Measurements from ENCODE around the gene CCDC122. TPM values are rescaled to one million over a fixed set of nuclear protein-coding genes. Genes with fewer than 3 reads are reported as not detected.

Gene CCDC122
- total and polyA plus RNA-seq, 2 donors (not counting 3 experiments of a cell fraction or from before 2014, with no cell fraction given) = 0.57 to 7.5 TPM

DNA sequence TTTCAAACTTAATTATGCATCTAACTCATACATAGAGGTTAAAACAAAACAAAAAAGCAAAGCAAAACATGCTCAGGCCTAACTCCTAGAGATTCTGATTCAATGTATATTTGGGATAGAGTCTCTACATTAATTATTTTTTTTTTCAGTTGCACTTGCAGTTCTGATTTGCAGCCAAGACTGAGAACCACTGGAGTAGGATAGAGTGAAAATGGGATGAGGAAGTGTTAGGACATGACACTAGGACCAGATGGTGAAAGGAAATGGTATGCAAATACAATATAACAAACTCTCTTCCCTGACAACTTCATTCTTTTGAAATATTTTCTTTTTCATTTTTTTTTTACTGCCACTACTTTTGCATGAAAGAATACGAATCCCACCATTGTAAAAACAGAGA is 1.8 kb downstream of the CCDC122 start:
- Histone ChIP-seq H3K36me3 (ENCODE audit: control insufficient read depth in 2 of 2, extremely low read depth in 1 of 2, insufficient read depth in 2 of 2, low read length in 2 of 2) (no peaks in the 10 kb centered on the region), H3K9me3 (replicated peaks; ENCODE audit: control insufficient read depth, insufficient read depth, low read length) (no peaks in the 10 kb centered on the region), H3K9ac (replicated peaks; ENCODE audit: extremely low read depth, insufficient read depth, low read length) (no peak overlapping the region), H3K4me1 (ENCODE audit: control insufficient read depth, extremely low read depth, insufficient read depth, low read length) (peaks cover 11% of the 10 kb centered on the region), H4K20me1 (replicated peaks; ENCODE audit: control insufficient read depth, extremely low read depth, insufficient read depth, low read length) (peaks cover 2% of the 10 kb centered on the region), H3K4me2 (ENCODE audit: insufficient read depth, low read length) (no peak overlapping the region), H3K27ac (ENCODE audit: insufficient read depth, low read depth, low read length) (no peak overlapping the region), H3K27me3 (ENCODE audit: control insufficient read depth in 2 of 2, insufficient read depth in 2 of 2, low read length in 2 of 2) (no peaks in the 10 kb centered on the region), H3K79me2 (ENCODE audit: control insufficient read depth, insufficient read depth, low read length) (no peaks in the 10 kb centered on the region), H3K4me3 (replicated peaks in 1 of 3; ENCODE audit: insufficient read depth in 1 of 3, low read depth in 1 of 3, low read length in 3 of 3) (no peak overlapping the region), H3K9me1 (replicated peaks; ENCODE audit: control insufficient read depth, extremely low read depth, insufficient read depth, low read length) (no peaks in the 10 kb centered on the region), H2AFZ (ENCODE audit: low read depth, low read length) (no peak overlapping the region)
- dilution Hi-C loops (cut with MboI; ENCODE audit: extremely low pct_ligation_motif_present, low sequenced_read_pairs) (no loop called here), intact Hi-C loops (cut with micrococcal nuclease) (loop anchor here (10.0 kb wide), 1 partner anchor 513 kb away; no protein-coding TSS in a partner anchor)
- no TSS peak for BruUV-seq (replicated peaks)
- DNase-seq (ENCODE audit: low read depth, low spot score) (no peak), FAIRE-seq (no peak)
- ChIA-PET POLR2A (no interaction called here), CTCF (interaction anchor here (1.5 to 2.0 kb wide), 4 partner anchors 28 to 1283 kb away, joined by 3 to 11 read pairs (median 5); no protein-coding TSS in a partner anchor)
- TF ChIP-seq CTCF (IDR thresholded peaks at IDR 0.05; ENCODE audit: extremely low read depth in 1 of 2, insufficient read depth in 1 of 2, low read depth in 1 of 2, low read length in 2 of 2) (no peak), GATA2 (IDR thresholded peaks at IDR 0.05; ENCODE audit: insufficient read depth, insufficient read length, low read depth, low read length) (no peak)
- TF ChIP-seq, protein P1, sequence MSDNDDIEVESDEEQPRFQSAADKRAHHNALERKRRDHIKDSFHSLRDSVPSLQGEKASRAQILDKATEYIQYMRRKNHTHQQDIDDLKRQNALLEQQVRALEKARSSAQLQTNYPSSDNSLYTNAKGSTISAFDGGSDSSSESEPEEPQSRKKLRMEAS (IDR thresholded peaks at IDR 0.05; ENCODE audit: insufficient read depth, insufficient read length) = no peak

GRCh38 chr13:43877326-43877725 is 2.2 kb downstream of the CCDC122 start:
- Histone ChIP-seq H3K4me1 (ENCODE audit: control insufficient read depth, extremely low read depth, insufficient read depth, low read length) (peaks cover 11% of the 10 kb centered on the region), H3K9ac (replicated peaks; ENCODE audit: extremely low read depth, insufficient read depth, low read length) (no peak overlapping the region), H3K9me3 (replicated peaks; ENCODE audit: control insufficient read depth, insufficient read depth, low read length) (no peaks in the 10 kb centered on the region), H3K4me2 (ENCODE audit: insufficient read depth, low read length) (no peak overlapping the region), H3K9me1 (replicated peaks; ENCODE audit: control insufficient read depth, extremely low read depth, insufficient read depth, low read length) (no peaks in the 10 kb centered on the region), H3K4me3 (replicated peaks in 1 of 3; ENCODE audit: insufficient read depth in 1 of 3, low read depth in 1 of 3, low read length in 3 of 3) (no peak overlapping the region), H3K27ac (ENCODE audit: insufficient read depth, low read depth, low read length) (no peak overlapping the region), H3K79me2 (ENCODE audit: control insufficient read depth, insufficient read depth, low read length) (no peaks in the 10 kb centered on the region), H4K20me1 (replicated peaks; ENCODE audit: control insufficient read depth, extremely low read depth, insufficient read depth, low read length) (peaks cover 2% of the 10 kb centered on the region), H3K27me3 (ENCODE audit: control insufficient read depth in 2 of 2, insufficient read depth in 2 of 2, low read length in 2 of 2) (no peaks in the 10 kb centered on the region), H2AFZ (ENCODE audit: low read depth, low read length) (no peak overlapping the region), H3K36me3 (ENCODE audit: control insufficient read depth in 2 of 2, extremely low read depth in 1 of 2, insufficient read depth in 2 of 2, low read length in 2 of 2) (no peaks in the 10 kb centered on the region)
- POLR2A ChIA-PET = no interaction called here
- CTCF ChIA-PET = interaction anchor here (1.0 to 2.0 kb wide), 2 partner anchors 73 to 1282 kb away, joined by 3 to 5 read pairs; no protein-coding TSS in a partner anchor
- DNase-seq (ENCODE audit: low read depth, low spot score) = no peak
- no TSS peak for BruUV-seq (replicated peaks)
- intact Hi-C loops (cut with micrococcal nuclease) (loop anchor here (10.0 kb wide), 1 partner anchor 513 kb away; no protein-coding TSS in a partner anchor), dilution Hi-C loops (cut with MboI; ENCODE audit: extremely low pct_ligation_motif_present, low sequenced_read_pairs) (no loop called here)
- no peak for FAIRE-seq
- no peak for TF ChIP-seq JUN (IDR thresholded peaks at IDR 0.05; ENCODE audit: borderline replicate concordance, insufficient read depth, insufficient read length, low read depth)
- no peak for TF ChIP-seq POLR2A (IDR thresholded peaks at IDR 0.05; ENCODE audit: low read depth, low read length)
- TF ChIP-seq, protein P1 (IDR thresholded peaks at IDR 0.05; ENCODE audit: insufficient read depth, insufficient read length) = no peak
- no peak for TF ChIP-seq EZH2 (IDR thresholded peaks at IDR 0.05; ENCODE audit: borderline replicate concordance, low read depth, low read length, severe bottlenecking)

Measured in endothelial cell of umbilical vein (primary cell).